ENCODE results near the gene NISCH.
A peak's percentile ranks its signal among the peaks of the same experiment; 100 is the strongest.

The NISCH gene

GRCh38 chr3:52494886-52495495 is 39.6 kb downstream of the NISCH start, which contains the start of gene STAB1:
STAB1 (plus strand) TSS chr3:52495338; CDS start chr3:52495414, 76 bp downstream.
- no peak within 1 kb of the TSS for H3K27ac ChIP-seq (replicated peaks)
- no peaks in the 10 kb centered on the region for H3K27me3 ChIP-seq (ENCODE audit: insufficient read depth, poor library complexity, severe bottlenecking)
- no peak within 1 kb of the TSS for H3K4me3 ChIP-seq (replicated peaks; ENCODE audit: insufficient read depth, low read length)
- no peak for DNase-seq (ENCODE audit: low read depth in 1 of 2, low spot score in 1 of 2)
- TF ChIP-seq CTCF (IDR thresholded peaks at IDR 0.05; ENCODE audit: insufficient read depth, low read length) (no peak), POLR2AphosphoS5 (IDR thresholded peaks at IDR 0.05; ENCODE audit: low read depth) (no peak), GABPA (IDR thresholded peaks at IDR 0.05; ENCODE audit: low read depth) (no peak)

- H3K4me3 ChIP-seq (replicated peaks; ENCODE audit: insufficient read depth, low read length), result no peak overlapping the region
- TF ChIP-seq POLR2AphosphoS5 (IDR thresholded peaks at IDR 0.05; ENCODE audit: low read depth) (no peak), SPI1 (IDR thresholded peaks at IDR 0.05; ENCODE audit: borderline replicate concordance, low read depth) (no peak), CTCF (IDR thresholded peaks at IDR 0.05; ENCODE audit: insufficient read depth, low read length) (no peak), REST (IDR thresholded peaks at IDR 0.05; ENCODE audit: insufficient replicate concordance, low read depth) (no peak), GABPA (IDR thresholded peaks at IDR 0.05; ENCODE audit: low read depth) (no peak)
Measured at GRCh38 chr3:52495777-52496602, 40.6 kb downstream of the NISCH start.

GRCh38 chr3:52498137-52499054 is 43.0 kb downstream of the NISCH start:
- Histone ChIP-seq H3K27me3 (ENCODE audit: insufficient read depth, poor library complexity, severe bottlenecking) (no peaks in the 10 kb centered on the region), H3K4me3 (replicated peaks; ENCODE audit: insufficient read depth, low read length) (no peak overlapping the region), H3K27ac (replicated peaks) (peak overlapping the region; percentile 83)
- TF ChIP-seq POLR2AphosphoS5 (IDR thresholded peaks at IDR 0.05; ENCODE audit: low read depth) (peak; percentile 98), GABPA (IDR thresholded peaks at IDR 0.05; ENCODE audit: low read depth) (peak; percentile 33), SPI1 (IDR thresholded peaks at IDR 0.05; ENCODE audit: borderline replicate concordance, low read depth) (peak; percentile 83; the same call in 1 of the 2 replicates), REST (IDR thresholded peaks at IDR 0.05; ENCODE audit: insufficient replicate concordance, low read depth) (no peak), CTCF (IDR thresholded peaks at IDR 0.05; ENCODE audit: insufficient read depth, low read length) (no peak)
- peak; percentile 99 for DNase-seq (ENCODE audit: low read depth in 1 of 2, low spot score in 1 of 2)

More at GRCh38 chr3:52495777-52496602, 40.6 kb downstream of the NISCH start:
- DNase-seq (ENCODE audit: low read depth in 1 of 2, low spot score in 1 of 2), result no peak
- Histone ChIP-seq H3K27me3 (ENCODE audit: insufficient read depth, poor library complexity, severe bottlenecking) (no peaks in the 10 kb centered on the region), H3K27ac (replicated peaks) (no peak overlapping the region)

Data from HL-60 (cell line).